ENCODE measurements around the gene ZC3H15. TPM values are rescaled to one million over a fixed set of nuclear protein-coding genes. Genes with fewer than 3 reads are reported as not detected.
"Not testable (repeated sequence)": the region's sequence is repeated elsewhere in the genome, so short reads cannot be mapped to it uniquely, and the experiment has no call there.

Gene ZC3H15
- polyA plus RNA-seq (57.7 to 116 TPM (median 74.9 TPM) in 3 replicates), polyA minus RNA-seq (6.0 to 48.8 TPM (median 24.6 TPM) in 3 replicates)
- 363 TPM for polyA plus RNA-seq (2011; ENCODE audit: low read depth)
- 80.8 and 167 TPM in 2 replicates for polyA plus RNA-seq (2011; cell fraction: cytosol; rRNA removed)
- polyA plus RNA-seq (2011; cell fraction: nucleus; rRNA removed): 52.7 and 84.8 TPM in 2 replicates
- 74.9 and 78.9 TPM in 2 replicates for polyA plus RNA-seq (2012; ENCODE audit: low replicate concordance)
- polyA minus RNA-seq (2011; cell fraction: cytosol; rRNA and poly(A)+ RNA removed): 68.1 TPM
- polyA minus RNA-seq (2011; cell fraction: nucleus; rRNA and poly(A)+ RNA removed): 12.2 and 23.7 TPM in 2 replicates

DNA sequence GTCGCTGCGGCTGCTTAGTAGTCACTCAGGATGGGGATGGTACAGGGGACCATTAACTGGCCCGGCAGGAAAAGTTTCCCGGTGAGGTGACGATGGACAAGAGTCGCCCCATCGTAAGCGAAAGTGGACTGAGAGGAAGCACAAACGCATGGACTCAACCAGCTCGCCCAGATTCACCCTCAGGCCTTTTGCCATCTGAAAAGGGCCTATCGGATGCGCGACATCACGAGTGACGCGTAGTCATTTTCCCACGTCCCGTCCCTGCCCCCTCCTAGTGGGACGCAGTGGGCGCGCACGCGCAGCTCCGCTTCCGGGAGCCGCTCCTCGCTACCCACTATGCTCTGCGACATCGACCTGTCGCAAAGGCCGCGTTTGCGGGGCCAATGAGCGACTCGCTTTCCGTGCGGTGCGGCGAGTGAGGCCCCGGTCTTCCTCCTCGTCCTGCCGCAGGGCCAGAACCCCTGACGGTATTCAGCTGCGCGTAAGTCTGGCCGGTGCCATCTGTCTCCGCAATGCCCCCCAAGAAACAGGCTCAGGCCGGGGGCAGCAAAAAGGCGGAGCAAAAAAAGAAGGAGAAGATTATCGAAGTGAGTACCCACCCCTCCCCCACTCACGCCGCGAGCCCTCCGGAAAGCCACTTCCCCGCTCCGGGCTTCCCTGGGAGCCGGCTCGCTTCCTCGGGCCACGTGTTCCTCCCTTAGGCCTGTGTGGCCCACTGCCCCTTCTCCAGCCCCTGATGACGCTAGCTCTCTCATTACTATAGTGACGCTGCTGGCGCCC, at the start of gene ZC3H15:
TSS of gene ZC3H15 (plus strand) at position 390 of the 780 bp plus-strand sequence. CDS start at position 513, 123 bp downstream.
- H4K20me1 ChIP-seq (ENCODE audit: control insufficient read depth, extremely low read depth, insufficient read depth, low read length): peaks cover 7% of the 10 kb centered on the region
- H3K79me2 ChIP-seq (ENCODE audit: control insufficient read depth, insufficient read depth, low read length): peaks cover 61% of the 10 kb centered on the region
- peak within 1 kb of the TSS; percentile 93 for H3K4me2 ChIP-seq (ENCODE audit: control insufficient read depth, extremely low read depth, insufficient read depth, low read depth, low read length)
- no peaks in the 10 kb centered on the region for H3K9me3 ChIP-seq (ENCODE audit: control insufficient read depth, low read depth, low read length)
- H3K9me1 ChIP-seq (ENCODE audit: control insufficient read depth, extremely low read depth, insufficient read depth, low read length): peaks cover 2% of the 10 kb centered on the region
- H3K9ac ChIP-seq (ENCODE audit: control insufficient read depth, extremely low read depth, insufficient read depth, low read length): peak within 1 kb of the TSS; percentile 98
- peak; percentile 69 for DNase-seq (ENCODE audit: low read depth, low spot score)
- H3K4me1 ChIP-seq (ENCODE audit: control insufficient read depth, extremely low read depth, insufficient read depth, low read length): peaks cover 28% of the 10 kb centered on the region
- TF ChIP-seq EZH2 (IDR thresholded peaks at IDR 0.05; ENCODE audit: low read length): no peak
- TF ChIP-seq CTCF (optimal IDR thresholded peaks at IDR 0.05 in 1 of 3, IDR thresholded peaks at IDR 0.05 in 1 of 3, conservative IDR thresholded peaks at IDR 0.05 in 1 of 3; ENCODE audit: extremely low read depth in 1 of 3, insufficient read depth in 2 of 3, low read length in 3 of 3): no peak
- H3K27ac ChIP-seq (ENCODE audit: control insufficient read depth, insufficient read depth, low read length): peak within 1 kb of the TSS; percentile 97
- dilution Hi-C loops (cut with MboI; ENCODE audit: extremely low pct_ligation_motif_present, low sequenced_read_pairs): no loop called here
- peak; percentile 92 for FAIRE-seq
- H2AFZ ChIP-seq (ENCODE audit: control insufficient read depth, low read length): peak within 1 kb of the TSS; percentile 90
- H3K4me3 ChIP-seq (ENCODE audit: control insufficient read depth in 2 of 3, extremely low read depth in 1 of 3, insufficient read depth in 2 of 3, low read depth in 1 of 3, low read length in 3 of 3): peak within 1 kb of the TSS; percentile 66 to 76 (median 72)
- H3K36me3 ChIP-seq (ENCODE audit: control insufficient read depth in 2 of 2, extremely low read depth in 1 of 2, insufficient read depth in 2 of 2, low read length in 2 of 2): no peaks in the 10 kb centered on the region
- no peaks in the 10 kb centered on the region for H3K27me3 ChIP-seq (ENCODE audit: control insufficient read depth, extremely low read depth, insufficient read depth, low read length)

DNA sequence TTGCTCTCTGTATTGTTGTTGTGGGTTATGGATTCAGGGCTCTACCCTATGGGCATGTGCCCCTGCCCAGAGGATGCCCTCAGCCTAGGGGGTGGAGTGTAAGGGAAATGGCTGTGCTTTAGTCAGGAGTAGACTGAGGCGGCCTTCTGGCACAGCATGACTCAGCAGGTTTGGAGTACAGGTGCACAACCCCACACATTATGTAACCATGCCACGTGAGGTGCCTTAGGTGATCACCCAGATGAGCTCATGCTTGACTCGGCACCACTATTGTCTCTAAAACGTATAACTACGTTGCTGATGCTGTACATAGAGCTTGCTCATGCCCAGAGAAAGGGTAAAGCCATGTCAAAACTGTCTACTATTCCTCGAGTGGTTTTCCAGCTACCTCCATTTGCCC, 48.3 kb upstream of the ZC3H15 start:
- Histone ChIP-seq H3K9ac (ENCODE audit: control insufficient read depth, extremely low read depth, insufficient read depth, low read length) (no peak overlapping the region), H3K27ac (ENCODE audit: control insufficient read depth, insufficient read depth, low read length) (no peak overlapping the region), H3K4me1 (ENCODE audit: control insufficient read depth, extremely low read depth, insufficient read depth, low read length) (peaks cover 3% of the 10 kb centered on the region), H3K36me3 (ENCODE audit: control insufficient read depth in 2 of 2, extremely low read depth in 1 of 2, insufficient read depth in 2 of 2, low read length in 2 of 2) (no peaks in the 10 kb centered on the region), H3K79me2 (ENCODE audit: control insufficient read depth, insufficient read depth, low read length) (no peaks in the 10 kb centered on the region), H3K4me2 (ENCODE audit: control insufficient read depth, extremely low read depth, insufficient read depth, low read depth, low read length) (no peak overlapping the region), H4K20me1 (ENCODE audit: control insufficient read depth, extremely low read depth, insufficient read depth, low read length) (no peaks in the 10 kb centered on the region), H2AFZ (ENCODE audit: control insufficient read depth, low read length) (no peak overlapping the region), H3K9me1 (ENCODE audit: control insufficient read depth, extremely low read depth, insufficient read depth, low read length) (no peaks in the 10 kb centered on the region), H3K9me3 (ENCODE audit: control insufficient read depth, low read depth, low read length) (no peaks in the 10 kb centered on the region), H3K4me3 (ENCODE audit: control insufficient read depth in 2 of 3, extremely low read depth in 1 of 3, insufficient read depth in 2 of 3, low read depth in 1 of 3, low read length in 3 of 3) (no peak overlapping the region), H3K27me3 (ENCODE audit: control insufficient read depth, extremely low read depth, insufficient read depth, low read length) (no peaks in the 10 kb centered on the region)
- TF ChIP-seq CTCF (optimal IDR thresholded peaks at IDR 0.05 in 1 of 3, IDR thresholded peaks at IDR 0.05 in 1 of 3, conservative IDR thresholded peaks at IDR 0.05 in 1 of 3; ENCODE audit: extremely low read depth in 1 of 3, insufficient read depth in 2 of 3, low read length in 3 of 3) (no peak), EZH2 (IDR thresholded peaks at IDR 0.05; ENCODE audit: low read length) (no peak)
- FAIRE-seq: no peak
- DNase-seq (ENCODE audit: low read depth, low spot score): no peak
- dilution Hi-C loops (cut with MboI; ENCODE audit: extremely low pct_ligation_motif_present, low sequenced_read_pairs): no loop called here

GRCh38 chr2:186439673-186440095, 46.4 kb upstream of the ZC3H15 start:
- H3K9me1 ChIP-seq (ENCODE audit: control insufficient read depth, extremely low read depth, insufficient read depth, low read length); H3K9me3 ChIP-seq (ENCODE audit: control insufficient read depth, low read depth, low read length); H3K9ac ChIP-seq (ENCODE audit: control insufficient read depth, extremely low read depth, insufficient read depth, low read length); H3K4me3 ChIP-seq (ENCODE audit: control insufficient read depth in 2 of 3, extremely low read depth in 1 of 3, insufficient read depth in 2 of 3, low read depth in 1 of 3, low read length in 3 of 3); H3K27ac ChIP-seq (ENCODE audit: control insufficient read depth, insufficient read depth, low read length); FAIRE-seq; H2AFZ ChIP-seq (ENCODE audit: control insufficient read depth, low read length); H3K36me3 ChIP-seq (ENCODE audit: control insufficient read depth in 2 of 2, extremely low read depth in 1 of 2, insufficient read depth in 2 of 2, low read length in 2 of 2); H3K4me1 ChIP-seq (ENCODE audit: control insufficient read depth, extremely low read depth, insufficient read depth, low read length); H3K27me3 ChIP-seq (ENCODE audit: control insufficient read depth, extremely low read depth, insufficient read depth, low read length); H4K20me1 ChIP-seq (ENCODE audit: control insufficient read depth, extremely low read depth, insufficient read depth, low read length); H3K4me2 ChIP-seq (ENCODE audit: control insufficient read depth, extremely low read depth, insufficient read depth, low read depth, low read length); dilution Hi-C loops (cut with MboI; ENCODE audit: extremely low pct_ligation_motif_present, low sequenced_read_pairs); DNase-seq (ENCODE audit: low read depth, low spot score); H3K79me2 ChIP-seq (ENCODE audit: control insufficient read depth, insufficient read depth, low read length): not testable (repeated sequence)

Measured in keratinocyte (primary cell).